GM23338 (cell line): Measurements from ENCODE around the gene STOX2. TPM values are rescaled to one million over a fixed set of nuclear protein-coding genes. Genes with fewer than 3 reads are reported as not detected.

Source experiments
- ATAC-seq: fragments of 200-7000 bp; cut with Tn5 transposase; 3 replicates; pipeline ENCODE4 v1.9.1; 2020
- DNase-seq: peaks from one replicate; pipeline ENCODE4 v3.0.0-alpha.2; 2015; ENCODE audit warnings: low spot score
- H2AFZ ChIP-seq: fragments of 200-600 bp; sonication (generic); 2 replicates; pipeline ENCODE4 v1.8.0; 2016; ENCODE audit warnings: antibody characterized with exemption, mild to moderate bottlenecking, moderate library complexity
- H3F3A ChIP-seq: fragments of 200-600 bp; sonication (generic); replicated peaks from 2 replicates; pipeline ENCODE4 v1.8.0; 2017; ENCODE audit warnings: antibody characterized with exemption, mixed run types, low read depth
- H3K27ac ChIP-seq: fragments of 200-600 bp; sonication (generic); 2 replicates; pipeline ENCODE4 v1.6.1; 2016; ENCODE audit warnings: low read depth
- H3K27me3 ChIP-seq: fragments of 200-600 bp; sonication (generic); 2 replicates; pipeline ENCODE4 v1.8.0; 2016; ENCODE audit warnings: mild to moderate bottlenecking, mixed run types, moderate library complexity; ENCODE audit not compliant: insufficient read depth
- H3K36me3 ChIP-seq: fragments of 200-600 bp; sonication (generic); 2 replicates; pipeline ENCODE4 v1.8.0; 2016; ENCODE audit warnings: mild to moderate bottlenecking; ENCODE audit not compliant: insufficient read depth
- H3K4me1 ChIP-seq: fragments of 200-600 bp; sonication (generic); 2 replicates; pipeline ENCODE4 v1.8.0; 2016; ENCODE audit warnings: mild to moderate bottlenecking, moderate library complexity; ENCODE audit not compliant: insufficient read depth
- H3K4me2 ChIP-seq: fragments of 200-600 bp; sonication (generic); 2 replicates; pipeline ENCODE4 v1.7.1; 2017; ENCODE audit warnings: mixed run types
- H3K4me3 ChIP-seq: fragments of 200-600 bp; sonication (generic); 2 replicates; pipeline ENCODE4 v1.6.1; 2016; ENCODE audit warnings: mixed run types
- H3K79me2 ChIP-seq: fragments of 200-600 bp; sonication (generic); replicated peaks from 2 replicates; pipeline ENCODE4 v1.8.0; 2017; ENCODE audit warnings: mild to moderate bottlenecking; ENCODE audit not compliant: insufficient read depth
- H3K9me2 ChIP-seq: fragments of 200-600 bp; sonication (generic); 2 replicates; pipeline ENCODE4 v1.8.0; 2017; ENCODE audit not compliant: insufficient read depth
- H4K20me1 ChIP-seq: fragments of 200-600 bp; sonication (generic); replicated peaks from 2 replicates; pipeline ENCODE4 v1.8.0; 2017; ENCODE audit warnings: mild to moderate bottlenecking; ENCODE audit not compliant: insufficient read depth
- H3K27ac Mint-ChIP-seq: 2 replicates; pipeline ENCODE4 v1.8.0; 2020; ENCODE audit warnings: inconsistent platforms, mild to moderate bottlenecking, moderate library complexity, mixed read lengths
- H3K27me3 Mint-ChIP-seq: 3 replicates; pipeline ENCODE4 v1.8.0; 2022; ENCODE audit warnings: low read depth, mild to moderate bottlenecking, moderate library complexity, mixed read lengths, inconsistent platforms; ENCODE audit not compliant: insufficient read depth, poor library complexity
- H3K36me3 Mint-ChIP-seq: 3 replicates; pipeline ENCODE4 v1.8.0; 2021; ENCODE audit warnings: low read depth, mild to moderate bottlenecking, inconsistent platforms, moderate library complexity, mixed read lengths
- H3K4me1 Mint-ChIP-seq: 3 replicates; pipeline ENCODE4 v1.8.0; 2020; ENCODE audit warnings: mild to moderate bottlenecking, inconsistent platforms, mixed read lengths
- H3K4me3 Mint-ChIP-seq: 3 replicates; pipeline ENCODE4 v1.8.0; 2021; ENCODE audit warnings: moderate library complexity, mild to moderate bottlenecking, inconsistent platforms, mixed read lengths
- H3K9me3 Mint-ChIP-seq: 3 replicates; pipeline ENCODE4 v1.8.0; 2020; ENCODE audit warnings: moderate library complexity, mild to moderate bottlenecking, inconsistent platforms, mixed read lengths
- CREB1 ChIP-seq: fragments of 250-450 bp; sonication (Bioruptor Pico); IDR thresholded peaks from 2 replicates; pipeline ENCODE4 v1.5.0; 2020; ENCODE audit warnings: low read depth, mild to moderate bottlenecking, moderate library complexity
- EZH2phosphoT487 ChIP-seq: fragments of 200-600 bp; sonication (generic); IDR thresholded peaks from one replicate; pipeline ENCODE4 v1.8.1; 2018; ENCODE audit warnings: antibody characterized with exemption; ENCODE audit not compliant: unreplicated experiment
- JUNB ChIP-seq: IDR thresholded peaks from one replicate; pipeline ENCODE4 v1.6.1; 2016; ENCODE audit warnings: antibody characterized with exemption; ENCODE audit not compliant: unreplicated experiment
- NANOG ChIP-seq: IDR thresholded peaks from 2 replicates; pipeline ENCODE4 v1.6.1; 2016; ENCODE audit warnings: antibody characterized with exemption, borderline replicate concordance
- POLR2AphosphoS5 ChIP-seq: IDR thresholded peaks from 2 replicates; pipeline ENCODE4 v1.6.1; 2016; ENCODE audit warnings: antibody characterized with exemption, low read depth
- STAT1 ChIP-seq: IDR thresholded peaks from one replicate; pipeline ENCODE4 v1.6.1; 2016; ENCODE audit warnings: antibody characterized with exemption; ENCODE audit not compliant: unreplicated experiment
- ZNF331 ChIP-seq: fragments of 250-450 bp; sonication (Bioruptor Pico); IDR thresholded peaks from 2 replicates; pipeline ENCODE4 v1.5.0; 2020; ENCODE audit warnings: low read depth, mild to moderate bottlenecking, moderate library complexity
- polyA plus RNA-seq: library from polyadenylated mRNA; unstranded; fragments of >200 nt; fragmentation: Nextera tagmentation; extraction: Ambion mirVana; gene quantifications from 2 replicates; pipeline ENCODE4 v1.2.1, GENCODE V29; 2016
- total RNA-seq: library from RNA; depleted of rRNA; stranded (reverse); fragments of >200 nt; shearing (Covaris generic); gene quantifications from 2 replicates; pipeline ENCODE4 v1.2.3, GENCODE V29; 2014
- TF ChIP-seq, protein P1 (sequence below), 2 experiments: fragments of 200-600 bp in 1 of 2; sonication (generic) in 1 of 2; conservative IDR thresholded peaks; 2 replicates each; pipeline versions ENCODE4 v1.5.1 to v1.6.1; 2016 to 2017; ENCODE audit warnings: antibody characterized with exemption in 2 of 2, low read depth in 2 of 2, mild to moderate bottlenecking in 2 of 2, moderate library complexity in 1 of 2
- TF ChIP-seq, protein P2 (sequence below): IDR thresholded peaks from 2 replicates; pipeline ENCODE4 v1.6.1; 2016; ENCODE audit warnings: antibody characterized with exemption

Gene STOX2
- total and polyA plus RNA-seq, 2 experiments from 2014 or later: 19.8 to 20.6 TPM

DNA sequence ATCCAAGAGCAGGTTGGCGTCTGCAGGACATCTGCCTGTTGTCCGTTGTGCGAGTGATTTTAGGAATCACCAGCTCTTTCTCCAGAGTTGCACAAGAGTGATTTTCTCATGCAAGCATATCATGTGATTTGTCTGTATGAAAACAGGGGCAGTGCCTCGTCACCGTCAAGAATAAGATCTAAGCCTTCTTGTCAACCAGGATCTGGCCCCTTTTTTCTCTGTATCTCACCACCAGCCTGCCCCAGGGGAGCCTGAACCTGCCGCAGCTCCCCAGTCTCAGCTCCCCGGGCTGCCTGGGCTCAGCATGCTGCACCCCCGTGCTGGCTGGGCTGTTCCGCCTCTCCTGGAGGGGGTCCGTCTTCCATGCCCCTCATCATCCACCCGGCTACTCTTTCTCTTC lies 90.5 kb downstream of the STOX2 start:
- peaks cover 11% of the 10 kb centered on the region for H3K79me2 ChIP-seq
- H3K27me3 ChIP-seq: no peaks in the 10 kb centered on the region
- no peak overlapping the region for H3K27ac ChIP-seq
- ATAC-seq: peak; percentile 85
- no peaks in the 10 kb centered on the region for H3K9me3 Mint-ChIP-seq
- no peak overlapping the region for H2AFZ ChIP-seq
- H3K27me3 Mint-ChIP-seq: no peaks in the 10 kb centered on the region
- no peak overlapping the region for H3K4me3 ChIP-seq
- no peak for TF ChIP-seq CREB1 (CRISPR knock-in tag)
- TF ChIP-seq EZH2phosphoT487: no peak
- TF ChIP-seq STAT1: no peak
- TF ChIP-seq, protein P1, sequence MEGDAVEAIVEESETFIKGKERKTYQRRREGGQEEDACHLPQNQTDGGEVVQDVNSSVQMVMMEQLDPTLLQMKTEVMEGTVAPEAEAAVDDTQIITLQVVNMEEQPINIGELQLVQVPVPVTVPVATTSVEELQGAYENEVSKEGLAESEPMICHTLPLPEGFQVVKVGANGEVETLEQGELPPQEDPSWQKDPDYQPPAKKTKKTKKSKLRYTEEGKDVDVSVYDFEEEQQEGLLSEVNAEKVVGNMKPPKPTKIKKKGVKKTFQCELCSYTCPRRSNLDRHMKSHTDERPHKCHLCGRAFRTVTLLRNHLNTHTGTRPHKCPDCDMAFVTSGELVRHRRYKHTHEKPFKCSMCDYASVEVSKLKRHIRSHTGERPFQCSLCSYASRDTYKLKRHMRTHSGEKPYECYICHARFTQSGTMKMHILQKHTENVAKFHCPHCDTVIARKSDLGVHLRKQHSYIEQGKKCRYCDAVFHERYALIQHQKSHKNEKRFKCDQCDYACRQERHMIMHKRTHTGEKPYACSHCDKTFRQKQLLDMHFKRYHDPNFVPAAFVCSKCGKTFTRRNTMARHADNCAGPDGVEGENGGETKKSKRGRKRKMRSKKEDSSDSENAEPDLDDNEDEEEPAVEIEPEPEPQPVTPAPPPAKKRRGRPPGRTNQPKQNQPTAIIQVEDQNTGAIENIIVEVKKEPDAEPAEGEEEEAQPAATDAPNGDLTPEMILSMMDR (conservative IDR thresholded peaks at IDR 0.05; ENCODE audit: low read depth in 2 of 2): no peak
- no peak for TF ChIP-seq POLR2AphosphoS5
- TF ChIP-seq, protein P2, sequence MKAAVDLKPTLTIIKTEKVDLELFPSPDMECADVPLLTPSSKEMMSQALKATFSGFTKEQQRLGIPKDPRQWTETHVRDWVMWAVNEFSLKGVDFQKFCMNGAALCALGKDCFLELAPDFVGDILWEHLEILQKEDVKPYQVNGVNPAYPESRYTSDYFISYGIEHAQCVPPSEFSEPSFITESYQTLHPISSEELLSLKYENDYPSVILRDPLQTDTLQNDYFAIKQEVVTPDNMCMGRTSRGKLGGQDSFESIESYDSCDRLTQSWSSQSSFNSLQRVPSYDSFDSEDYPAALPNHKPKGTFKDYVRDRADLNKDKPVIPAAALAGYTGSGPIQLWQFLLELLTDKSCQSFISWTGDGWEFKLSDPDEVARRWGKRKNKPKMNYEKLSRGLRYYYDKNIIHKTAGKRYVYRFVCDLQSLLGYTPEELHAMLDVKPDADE: no peak
- H3K4me2 ChIP-seq: no peak overlapping the region
- H3K4me1 Mint-ChIP-seq: peaks cover 39% of the 10 kb centered on the region
- no peak overlapping the region for H3K4me3 Mint-ChIP-seq
- H3K36me3 Mint-ChIP-seq: peaks cover 3% of the 10 kb centered on the region; the same call in 1 of the 3 replicates
- no peaks in the 10 kb centered on the region for H3K9me2 ChIP-seq
- DNase-seq: peak; percentile 29
- H4K20me1 ChIP-seq: no peaks in the 10 kb centered on the region
- no peak overlapping the region for H3K27ac Mint-ChIP-seq
- no peaks in the 10 kb centered on the region for H3F3A ChIP-seq
- no peaks in the 10 kb centered on the region for H3K36me3 ChIP-seq
- peaks cover 13% of the 10 kb centered on the region; the same call in 1 of the 2 replicates for H3K4me1 ChIP-seq

GRCh38 chr4:183996868-183997267 lies 91.8 kb downstream of the STOX2 start:
- Histone ChIP-seq H3F3A (no peaks in the 10 kb centered on the region), H3K4me2 (no peak overlapping the region), H3K4me3 (no peak overlapping the region), H3K9me2 (no peaks in the 10 kb centered on the region), H3K79me2 (peaks cover 11% of the 10 kb centered on the region), H3K36me3 (no peaks in the 10 kb centered on the region), H3K27ac (no peak overlapping the region), H4K20me1 (no peaks in the 10 kb centered on the region), H2AFZ (no peak overlapping the region), H3K27me3 (no peaks in the 10 kb centered on the region), H3K4me1 (peaks cover 13% of the 10 kb centered on the region; the same call in 1 of the 2 replicates)
- Mint-ChIP-seq H3K9me3 (no peaks in the 10 kb centered on the region), H3K36me3 (peaks cover 11% of the 10 kb centered on the region; the same call in 2 of the 3 replicates), H3K27me3 (no peaks in the 10 kb centered on the region), H3K4me1 (peaks cover 42% of the 10 kb centered on the region), H3K27ac (no peak overlapping the region), H3K4me3 (no peak overlapping the region)
- no peak for DNase-seq
- ATAC-seq: no peak
- no peak for TF ChIP-seq NANOG
- TF ChIP-seq ZNF331 (CRISPR knock-in tag): no peak
- TF ChIP-seq, protein P1 (conservative IDR thresholded peaks at IDR 0.05; ENCODE audit: low read depth in 2 of 2): no peak
- TF ChIP-seq STAT1: no peak
- no peak for TF ChIP-seq JUNB
